Measurements from ENCODE around the gene SCN3A. TPM values are rescaled to one million over a fixed set of nuclear protein-coding genes. Genes with fewer than 3 reads are reported as not detected.

The SCN3A gene
- total and polyA plus RNA-seq, 10 of the 15 experiments (the other 5 are each of a cell fraction or from before 2014, with no cell fraction given), result 0.04 to 0.34 (median 0.06) TPM; not detected in 3

DNA sequence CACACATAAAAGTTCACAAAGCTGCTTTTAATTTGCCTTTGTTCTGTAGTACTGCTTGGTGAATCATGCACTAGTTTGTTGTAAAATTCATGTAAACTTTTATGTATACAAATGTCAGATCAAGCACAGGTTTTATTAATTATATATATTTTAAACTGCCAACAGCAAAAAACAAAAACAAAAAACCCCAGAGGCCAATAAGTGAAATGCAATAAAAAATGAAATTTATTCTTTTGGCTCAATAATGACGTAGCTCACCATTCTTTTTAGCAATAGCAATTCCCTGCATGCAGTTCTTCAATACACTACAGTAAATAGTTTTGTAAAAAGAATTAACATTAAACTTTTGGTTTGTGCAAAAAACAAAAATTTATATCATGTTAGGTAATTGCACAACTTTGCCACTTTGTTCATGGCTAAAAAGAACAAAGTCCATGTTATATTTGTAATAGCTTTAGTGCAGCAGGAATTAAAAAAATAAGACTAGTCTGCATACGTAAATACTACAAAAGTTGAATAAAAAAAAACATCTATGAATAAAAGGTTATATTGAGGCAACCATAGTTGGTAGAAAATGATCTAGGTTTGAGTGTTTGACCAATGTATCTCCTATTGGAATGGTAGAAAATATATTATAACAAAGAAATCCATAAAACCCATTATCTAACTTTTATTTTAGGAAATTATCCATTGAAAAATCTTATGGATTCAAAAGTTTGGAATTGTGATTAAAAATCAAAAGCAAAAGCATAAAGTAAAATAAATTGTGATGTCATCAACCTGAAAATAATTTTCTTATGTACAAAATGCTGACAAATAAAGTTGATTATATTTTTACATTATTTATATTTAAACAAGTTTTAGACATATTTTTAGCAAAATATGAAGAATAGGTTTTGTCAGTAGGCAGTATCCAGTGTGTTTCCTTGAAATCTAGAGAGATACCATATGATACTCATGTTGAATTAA is 115.6 kb downstream of the SCN3A start:
- in situ Hi-C loops (cut with MboI) (no loop called here), intact Hi-C loops (cut with micrococcal nuclease; ENCODE audit: unreplicated experiment) (no loop called here)
- Histone ChIP-seq H3K4me1 (ENCODE audit: control insufficient read depth, insufficient read depth, low read length) (no peaks in the 10 kb centered on the region), H4K20me1 (ENCODE audit: control insufficient read depth, insufficient read depth) (no peaks in the 10 kb centered on the region), H2AFZ (ENCODE audit: control insufficient read depth, low read depth, low read length) (no peak overlapping the region), H3K27me3 (replicated peaks in 1 of 2; ENCODE audit: control insufficient read depth in 2 of 2, insufficient read depth in 2 of 2, low read length in 1 of 2) (no peaks in the 10 kb centered on the region), H3K4me3 (no peak overlapping the region), H3K9ac (ENCODE audit: control insufficient read depth, insufficient read depth, low read length) (no peak overlapping the region), H3K36me3 (ENCODE audit: control insufficient read depth in 2 of 2, insufficient read depth in 2 of 2, low read length in 1 of 2) (no peaks in the 10 kb centered on the region), H3K27ac (ENCODE audit: control insufficient read depth, insufficient read depth) (no peak overlapping the region), H3K4me2 (ENCODE audit: control insufficient read depth, insufficient read depth) (no peak overlapping the region), H3K9me3 (replicated peaks; ENCODE audit: control insufficient read depth, insufficient read depth, low read length) (no peaks in the 10 kb centered on the region), H3K79me2 (ENCODE audit: control insufficient read depth, insufficient read depth, low read length) (no peaks in the 10 kb centered on the region)
- DNase-seq (ENCODE audit: low read depth, low spot score) (no peak), ATAC-seq (no peak), FAIRE-seq (no peak)
- ChIA-PET RAD21 (ENCODE audit: unreplicated experiment) (no interaction called here), POLR2A (no interaction called here), SMC1A (ENCODE audit: uncharacterized antibody, unreplicated experiment) (interaction anchor here (1.3 kb wide), 2 partner anchors 9 to 116 kb away, joined by 3 read pairs; partner anchors contain the start of gene SCN3A), CTCF (interaction anchor here (1.6 kb wide), 1 partner anchor 12 kb away, joined by 4 read pairs; no protein-coding TSS in a partner anchor)
- BruUV-seq (replicated peaks), result no TSS peak
- 2% methylated on average over 2 of the region's 2 CpGs for WGBS (ENCODE audit: insufficient coverage, insufficient replicate concordance, low lambda C conversion rate, missing lambda C conversion rate)
- no peak for TF ChIP-seq CREB1 (IDR thresholded peaks at IDR 0.05; ENCODE audit: low read depth)
- TF ChIP-seq SMC3 (IDR thresholded peaks at IDR 0.05; ENCODE audit: borderline replicate concordance, low read length), result no peak
- TF ChIP-seq RAD21 (IDR thresholded peaks at IDR 0.05; ENCODE audit: insufficient read depth, low read depth, low read length), result no peak
- no peak for TF ChIP-seq JUND (IDR thresholded peaks at IDR 0.05; ENCODE audit: low read depth, low read length)
- TF ChIP-seq, protein P1, sequence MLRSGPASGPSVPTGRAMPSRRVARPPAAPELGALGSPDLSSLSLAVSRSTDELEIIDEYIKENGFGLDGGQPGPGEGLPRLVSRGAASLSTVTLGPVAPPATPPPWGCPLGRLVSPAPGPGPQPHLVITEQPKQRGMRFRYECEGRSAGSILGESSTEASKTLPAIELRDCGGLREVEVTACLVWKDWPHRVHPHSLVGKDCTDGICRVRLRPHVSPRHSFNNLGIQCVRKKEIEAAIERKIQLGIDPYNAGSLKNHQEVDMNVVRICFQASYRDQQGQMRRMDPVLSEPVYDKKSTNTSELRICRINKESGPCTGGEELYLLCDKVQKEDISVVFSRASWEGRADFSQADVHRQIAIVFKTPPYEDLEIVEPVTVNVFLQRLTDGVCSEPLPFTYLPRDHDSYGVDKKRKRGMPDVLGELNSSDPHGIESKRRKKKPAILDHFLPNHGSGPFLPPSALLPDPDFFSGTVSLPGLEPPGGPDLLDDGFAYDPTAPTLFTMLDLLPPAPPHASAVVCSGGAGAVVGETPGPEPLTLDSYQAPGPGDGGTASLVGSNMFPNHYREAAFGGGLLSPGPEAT (IDR thresholded peaks at IDR 0.05; ENCODE audit: low read depth), result no peak
- no peak for TF ChIP-seq ZNF384 (IDR thresholded peaks at IDR 0.05; ENCODE audit: borderline replicate concordance, low read depth, low read length)
- TF ChIP-seq BHLHE40 (IDR thresholded peaks at IDR 0.05; ENCODE audit: borderline replicate concordance in 1 of 2, low read depth in 2 of 2, low read length in 1 of 2), result no peak
- TF ChIP-seq EED (IDR thresholded peaks at IDR 0.05; ENCODE audit: low read depth), result no peak
- TF ChIP-seq NR2C1 (IDR thresholded peaks at IDR 0.05), result no peak
- TF ChIP-seq RFX5 (IDR thresholded peaks at IDR 0.05; ENCODE audit: low read depth, low read length), result no peak
- TF ChIP-seq MEF2A (IDR thresholded peaks at IDR 0.05; ENCODE audit: insufficient read depth, low read depth, low read length), result no peak
- TF ChIP-seq TARDBP (IDR thresholded peaks at IDR 0.05; ENCODE audit: borderline replicate concordance), result no peak
- TF ChIP-seq ZZZ3 (IDR thresholded peaks at IDR 0.05; ENCODE audit: control insufficient read depth, insufficient read length, low read depth), result no peak
- TF ChIP-seq MTA3 (IDR thresholded peaks at IDR 0.05; ENCODE audit: borderline replicate concordance, low read length), result no peak
- TF ChIP-seq NFYB (IDR thresholded peaks at IDR 0.05; ENCODE audit: insufficient read depth, low read depth, low read length), result no peak
- TF ChIP-seq EP300 (IDR thresholded peaks at IDR 0.05; ENCODE audit: borderline replicate concordance in 1 of 2, control insufficient read depth in 1 of 2, low read depth in 2 of 2, low read length in 2 of 2), result no peak
- TF ChIP-seq, protein P2, sequence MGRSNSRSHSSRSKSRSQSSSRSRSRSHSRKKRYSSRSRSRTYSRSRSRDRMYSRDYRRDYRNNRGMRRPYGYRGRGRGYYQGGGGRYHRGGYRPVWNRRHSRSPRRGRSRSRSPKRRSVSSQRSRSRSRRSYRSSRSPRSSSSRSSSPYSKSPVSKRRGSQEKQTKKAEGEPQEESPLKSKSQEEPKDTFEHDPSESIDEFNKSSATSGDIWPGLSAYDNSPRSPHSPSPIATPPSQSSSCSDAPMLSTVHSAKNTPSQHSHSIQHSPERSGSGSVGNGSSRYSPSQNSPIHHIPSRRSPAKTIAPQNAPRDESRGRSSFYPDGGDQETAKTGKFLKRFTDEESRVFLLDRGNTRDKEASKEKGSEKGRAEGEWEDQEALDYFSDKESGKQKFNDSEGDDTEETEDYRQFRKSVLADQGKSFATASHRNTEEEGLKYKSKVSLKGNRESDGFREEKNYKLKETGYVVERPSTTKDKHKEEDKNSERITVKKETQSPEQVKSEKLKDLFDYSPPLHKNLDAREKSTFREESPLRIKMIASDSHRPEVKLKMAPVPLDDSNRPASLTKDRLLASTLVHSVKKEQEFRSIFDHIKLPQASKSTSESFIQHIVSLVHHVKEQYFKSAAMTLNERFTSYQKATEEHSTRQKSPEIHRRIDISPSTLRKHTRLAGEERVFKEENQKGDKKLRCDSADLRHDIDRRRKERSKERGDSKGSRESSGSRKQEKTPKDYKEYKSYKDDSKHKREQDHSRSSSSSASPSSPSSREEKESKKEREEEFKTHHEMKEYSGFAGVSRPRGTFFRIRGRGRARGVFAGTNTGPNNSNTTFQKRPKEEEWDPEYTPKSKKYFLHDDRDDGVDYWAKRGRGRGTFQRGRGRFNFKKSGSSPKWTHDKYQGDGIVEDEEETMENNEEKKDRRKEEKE (IDR thresholded peaks at IDR 0.05), result no peak
